Osteocyte (in vitro differentiated cells): ENCODE measurements around the gene MFSD2B. TPM values are rescaled to one million over a fixed set of nuclear protein-coding genes. Genes with fewer than 3 reads are reported as not detected.

ENCODE experiments used
- DNase-seq: peaks from one replicate; pipeline ENCODE4 v3.0.0; 2021; ENCODE audit warnings: mixed read lengths; ENCODE audit not compliant: unreplicated experiment; ENCODE audit errors: extremely low spot score
- H3K27ac Mint-ChIP-seq: one replicate; pipeline ENCODE4 v1.8.0; 2021; ENCODE audit warnings: mild to moderate bottlenecking, mixed read lengths; ENCODE audit not compliant: unreplicated experiment
- H3K27me3 Mint-ChIP-seq: one replicate; pipeline ENCODE4 v1.8.0; 2021; ENCODE audit warnings: mixed read lengths; ENCODE audit not compliant: unreplicated experiment
- H3K36me3 Mint-ChIP-seq: one replicate; pipeline ENCODE4 v1.8.0; 2021; ENCODE audit warnings: mixed read lengths; ENCODE audit not compliant: unreplicated experiment
- H3K4me1 Mint-ChIP-seq: one replicate; pipeline ENCODE4 v1.8.0; 2021; ENCODE audit warnings: mixed read lengths; ENCODE audit not compliant: unreplicated experiment
- H3K4me3 Mint-ChIP-seq: one replicate; pipeline ENCODE4 v1.8.0; 2021; ENCODE audit warnings: mild to moderate bottlenecking, moderate library complexity, mixed read lengths; ENCODE audit not compliant: unreplicated experiment
- H3K9me3 Mint-ChIP-seq: one replicate; pipeline ENCODE4 v1.8.0; 2021; ENCODE audit warnings: mixed read lengths; ENCODE audit not compliant: unreplicated experiment
- total RNA-seq: library from RNA; stranded (reverse); gene quantifications from 2 replicates; pipeline ENCODE4 v1.2.1, GENCODE V29; 2021
- TF ChIP-seq, protein P1 (sequence below): fragments of 200-600 bp; sonication (generic); IDR thresholded peaks from 2 replicates; pipeline ENCODE4 v1.5.0; 2021; ENCODE audit warnings: antibody characterized with exemption, mild to moderate bottlenecking, moderate library complexity

Gene MFSD2B
- total RNA-seq, 1 donor from 2014 or later, result not detected

DNA sequence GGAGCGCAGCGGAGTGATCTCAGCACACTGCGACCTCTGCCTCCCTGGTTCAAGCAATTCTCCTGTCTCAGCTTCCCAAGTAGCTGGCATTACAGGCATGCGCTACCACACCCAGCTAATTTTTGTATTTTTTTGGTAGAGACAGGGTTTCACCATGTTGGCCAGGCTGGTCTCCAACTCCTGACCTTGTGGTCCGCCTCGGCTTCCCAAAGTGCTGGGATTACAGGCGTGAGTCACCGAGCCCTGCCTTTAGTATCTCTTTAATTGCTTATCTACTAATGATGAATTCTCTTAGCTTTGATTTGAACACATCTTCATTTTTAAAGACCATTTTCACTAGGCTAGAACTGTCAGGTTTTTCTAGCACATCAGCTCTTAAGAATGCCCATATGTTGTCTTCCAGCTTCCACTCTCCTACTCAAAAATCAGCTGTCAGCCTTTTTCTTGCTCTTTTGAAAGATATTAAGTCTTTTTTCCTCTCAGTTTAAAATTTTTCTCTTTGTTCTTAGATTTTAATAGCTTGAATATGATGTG lies 16.1 kb upstream of the MFSD2B start:
- H3K4me1 Mint-ChIP-seq, result peaks cover 11% of the 10 kb centered on the region
- TF ChIP-seq, protein P1, sequence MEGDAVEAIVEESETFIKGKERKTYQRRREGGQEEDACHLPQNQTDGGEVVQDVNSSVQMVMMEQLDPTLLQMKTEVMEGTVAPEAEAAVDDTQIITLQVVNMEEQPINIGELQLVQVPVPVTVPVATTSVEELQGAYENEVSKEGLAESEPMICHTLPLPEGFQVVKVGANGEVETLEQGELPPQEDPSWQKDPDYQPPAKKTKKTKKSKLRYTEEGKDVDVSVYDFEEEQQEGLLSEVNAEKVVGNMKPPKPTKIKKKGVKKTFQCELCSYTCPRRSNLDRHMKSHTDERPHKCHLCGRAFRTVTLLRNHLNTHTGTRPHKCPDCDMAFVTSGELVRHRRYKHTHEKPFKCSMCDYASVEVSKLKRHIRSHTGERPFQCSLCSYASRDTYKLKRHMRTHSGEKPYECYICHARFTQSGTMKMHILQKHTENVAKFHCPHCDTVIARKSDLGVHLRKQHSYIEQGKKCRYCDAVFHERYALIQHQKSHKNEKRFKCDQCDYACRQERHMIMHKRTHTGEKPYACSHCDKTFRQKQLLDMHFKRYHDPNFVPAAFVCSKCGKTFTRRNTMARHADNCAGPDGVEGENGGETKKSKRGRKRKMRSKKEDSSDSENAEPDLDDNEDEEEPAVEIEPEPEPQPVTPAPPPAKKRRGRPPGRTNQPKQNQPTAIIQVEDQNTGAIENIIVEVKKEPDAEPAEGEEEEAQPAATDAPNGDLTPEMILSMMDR, result no peak
- H3K27me3 Mint-ChIP-seq, result no peaks in the 10 kb centered on the region
- H3K36me3 Mint-ChIP-seq, result peaks cover 18% of the 10 kb centered on the region
- H3K9me3 Mint-ChIP-seq, result no peaks in the 10 kb centered on the region
- no peak for DNase-seq
- no peak overlapping the region for H3K4me3 Mint-ChIP-seq
- no peak overlapping the region for H3K27ac Mint-ChIP-seq

DNA sequence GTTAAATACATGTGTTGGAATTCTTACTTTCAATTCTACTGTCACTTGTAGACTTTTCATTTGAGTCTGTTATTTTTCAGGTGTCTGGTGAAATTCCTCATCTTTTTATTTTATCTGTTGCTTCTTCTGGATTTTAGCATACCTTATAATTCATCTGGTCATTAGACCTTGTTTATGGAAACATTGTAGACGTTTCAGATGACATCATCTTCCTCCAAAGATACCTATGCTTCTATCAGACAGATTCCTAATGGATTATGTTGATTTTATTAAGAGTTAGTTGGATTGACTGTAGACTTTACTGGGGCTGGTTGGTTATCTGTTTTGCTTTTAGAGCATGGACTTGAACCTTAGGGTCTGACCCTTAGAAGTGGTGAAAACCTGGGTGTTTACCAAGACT lies 15.3 kb upstream of the MFSD2B start:
- Mint-ChIP-seq H3K4me1 (peaks cover 11% of the 10 kb centered on the region), H3K4me3 (no peak overlapping the region), H3K9me3 (no peaks in the 10 kb centered on the region), H3K27me3 (no peaks in the 10 kb centered on the region), H3K36me3 (peaks cover 19% of the 10 kb centered on the region), H3K27ac (no peak overlapping the region)
- DNase-seq, result no peak
- TF ChIP-seq, protein P1, result no peak

DNA sequence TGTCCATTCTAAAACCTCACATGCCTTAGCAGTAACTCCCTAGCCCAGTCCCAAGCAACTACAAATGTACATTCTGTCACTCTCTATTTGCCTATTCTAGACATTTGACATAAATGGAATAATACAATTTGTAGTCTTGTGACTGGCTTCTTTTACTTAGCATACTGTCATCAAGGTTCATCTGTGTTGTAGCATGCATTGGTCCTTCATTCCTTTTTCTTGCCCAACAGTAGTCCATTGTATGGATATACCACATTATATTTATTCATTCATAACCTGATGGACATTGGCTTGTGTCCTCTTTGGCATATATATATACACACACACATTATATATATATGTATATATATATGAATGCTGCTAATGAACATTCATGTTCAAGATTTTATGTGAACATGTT lies 2.2 kb upstream of the MFSD2B start:
- Mint-ChIP-seq H3K27ac (no peak overlapping the region), H3K9me3 (no peaks in the 10 kb centered on the region), H3K4me3 (no peak overlapping the region), H3K4me1 (peaks cover 9% of the 10 kb centered on the region), H3K27me3 (no peaks in the 10 kb centered on the region), H3K36me3 (no peaks in the 10 kb centered on the region)
- no peak for DNase-seq
- TF ChIP-seq, protein P1, result no peak

DNA sequence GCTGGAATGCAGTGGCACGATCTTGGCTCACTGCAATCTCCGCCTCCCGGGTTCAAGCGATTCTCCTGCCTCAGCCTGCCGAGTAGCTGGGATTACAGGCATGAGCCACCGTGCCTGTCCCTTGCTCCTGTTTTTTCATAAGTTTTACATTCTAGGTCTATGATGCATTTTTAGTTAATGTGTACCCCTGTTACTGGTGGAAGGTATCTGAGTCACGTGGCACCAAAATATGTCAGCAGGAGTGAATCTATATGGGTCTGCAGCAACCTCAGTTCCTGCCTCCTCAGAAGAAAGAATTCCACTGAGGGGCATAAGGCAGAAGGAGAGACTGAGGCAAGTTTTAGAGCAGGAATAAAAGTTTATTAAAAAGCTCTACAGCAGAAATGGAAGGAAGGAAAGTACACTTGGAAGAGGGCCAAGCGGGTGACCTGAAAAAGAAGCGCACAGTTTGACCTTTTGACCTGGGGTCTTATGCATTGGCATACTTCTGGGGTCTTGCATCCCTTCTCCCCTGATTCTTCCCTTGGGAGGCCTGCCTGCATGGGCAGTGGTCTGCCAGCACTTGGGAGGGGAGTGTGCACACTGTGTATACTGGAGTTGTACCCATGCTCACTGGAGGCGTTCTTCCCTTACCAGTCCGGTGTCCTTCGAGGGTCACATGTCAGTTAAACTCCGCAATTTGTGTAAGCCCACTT lies 1.1 kb upstream of the MFSD2B start:
- no peaks in the 10 kb centered on the region for H3K9me3 Mint-ChIP-seq
- no peak for DNase-seq
- no peak overlapping the region for H3K4me3 Mint-ChIP-seq
- no peak overlapping the region for H3K27ac Mint-ChIP-seq
- H3K36me3 Mint-ChIP-seq, result no peaks in the 10 kb centered on the region
- no peaks in the 10 kb centered on the region for H3K27me3 Mint-ChIP-seq
- TF ChIP-seq, protein P1, result no peak
- peaks cover 9% of the 10 kb centered on the region for H3K4me1 Mint-ChIP-seq

DNA sequence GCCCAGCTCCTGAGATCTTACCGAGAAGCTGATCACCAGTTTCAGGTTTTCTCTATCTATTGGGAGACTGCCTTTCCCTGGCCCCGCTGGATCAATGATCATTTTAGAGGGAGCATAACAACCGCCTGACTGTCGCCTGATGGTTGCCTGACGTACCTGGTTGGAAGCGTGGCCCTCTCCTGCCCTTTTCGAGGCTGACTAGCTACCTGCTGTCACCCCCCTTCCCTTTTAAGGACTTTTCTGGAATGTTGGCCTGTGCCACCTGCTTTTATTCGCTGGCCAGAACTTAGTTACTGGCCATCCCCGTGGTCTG lies 562 bp upstream of the MFSD2B start:
- TF ChIP-seq, protein P1, result no peak
- Mint-ChIP-seq H3K9me3 (no peaks in the 10 kb centered on the region), H3K4me3 (no peak overlapping the region), H3K27ac (no peak overlapping the region), H3K4me1 (peaks cover 9% of the 10 kb centered on the region), H3K27me3 (no peaks in the 10 kb centered on the region), H3K36me3 (no peaks in the 10 kb centered on the region)
- DNase-seq, result no peak
